OCI-LY3 (cell line): ENCODE results near the gene TRAPPC8.

ENCODE experiments used
- H2AFZ ChIP-seq: fragments of 200-600, 300-600 bp; shearing (Covaris generic); 2 replicates; pipeline ENCODE4 v1.6.0; 2014; ENCODE audit warnings: antibody characterized with exemption, low read depth, low read length
- H3K27ac ChIP-seq: fragments of 200-600, 300-600 bp; sonication (generic); 2 replicates; pipeline ENCODE4 v1.5.1; 2014; ENCODE audit warnings: mild to moderate bottlenecking, low read length, moderate library complexity, mixed read lengths
- H3K27me3 ChIP-seq: fragments of 200-600, 300-600 bp; sonication (generic); 2 replicates; pipeline ENCODE4 v1.6.1; 2014; ENCODE audit warnings: low read depth, low read length, mixed read lengths
- H3K36me3 ChIP-seq: fragments of 200-600, 300-600 bp; sonication (generic); replicated peaks from 2 replicates; pipeline ENCODE3; 2014; ENCODE audit warnings: low read depth, low read length, mixed read lengths
- H3K4me1 ChIP-seq: fragments of 300-600, 200-600 bp; sonication (generic); 2 replicates; pipeline ENCODE4 v1.6.1; 2014; ENCODE audit warnings: low read length, mixed read lengths
- H3K4me2 ChIP-seq: fragments of 200-600, 300-600 bp; sonication (generic); 2 replicates; pipeline ENCODE4 v1.6.1; 2014; ENCODE audit warnings: low read length, mixed read lengths
- H3K4me3 ChIP-seq: fragments of 300-600, 200-600 bp; sonication (generic); 2 replicates; pipeline ENCODE4 v1.5.1; 2014; ENCODE audit warnings: antibody characterized with exemption, mild to moderate bottlenecking, low read length, moderate library complexity
- H3K79me2 ChIP-seq: fragments of 300-600, 200-600 bp; shearing (Covaris generic); 2 replicates; pipeline ENCODE4 v1.6.1; 2014; ENCODE audit warnings: mild to moderate bottlenecking, low read length, mixed read lengths
- H3K9ac ChIP-seq: fragments of 300-600, 200-600 bp; shearing (Covaris generic); 2 replicates; pipeline ENCODE4 v1.6.0; 2014; ENCODE audit warnings: mild to moderate bottlenecking, low read length, moderate library complexity
- H3K9me3 ChIP-seq: fragments of 200-600, 300-600 bp; shearing (Covaris generic); 2 replicates; pipeline ENCODE4 v1.6.1; 2014; ENCODE audit warnings: low read length, mixed read lengths; ENCODE audit not compliant: insufficient read depth
- H4K20me1 ChIP-seq: fragments of 200-600, 300-600 bp; sonication (generic); 2 replicates; pipeline ENCODE4 v1.6.1; 2016; ENCODE audit warnings: low read length, mixed read lengths; ENCODE audit not compliant: insufficient read depth
- EZH2phosphoT487 ChIP-seq: fragments of 200-600 bp; shearing (Covaris generic); IDR thresholded peaks from 2 replicates; pipeline ENCODE4 v1.6.1; 2018; ENCODE audit warnings: antibody characterized with exemption, mixed run types, low read depth
- TF ChIP-seq, protein P1 (sequence below): fragments of 200-600, 300-600 bp; sonication (generic); IDR thresholded peaks from 2 replicates; pipeline ENCODE4 v1.5.1; 2014; ENCODE audit warnings: antibody characterized with exemption, low read length, low read depth

TRAPPC8 gene

DNA sequence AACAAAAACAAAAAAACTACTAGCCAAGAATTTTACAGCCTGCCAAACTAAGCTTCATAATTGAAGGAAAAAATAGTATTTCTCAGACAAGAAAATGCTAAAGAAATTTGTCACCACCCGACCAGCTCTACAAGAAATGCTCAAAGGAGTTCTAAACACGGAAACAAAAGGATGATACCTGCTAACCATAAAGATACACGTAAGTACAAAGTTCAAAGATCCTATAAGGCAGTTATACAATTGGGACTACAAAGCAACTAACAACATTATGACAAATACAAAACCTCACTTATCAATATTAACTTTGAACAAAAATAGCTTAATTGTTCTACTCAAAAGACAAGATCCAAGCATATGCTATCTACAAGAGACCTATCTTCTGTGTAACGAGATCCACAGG is 64.6 kb downstream of the TRAPPC8 start:
- TF ChIP-seq, protein P1, sequence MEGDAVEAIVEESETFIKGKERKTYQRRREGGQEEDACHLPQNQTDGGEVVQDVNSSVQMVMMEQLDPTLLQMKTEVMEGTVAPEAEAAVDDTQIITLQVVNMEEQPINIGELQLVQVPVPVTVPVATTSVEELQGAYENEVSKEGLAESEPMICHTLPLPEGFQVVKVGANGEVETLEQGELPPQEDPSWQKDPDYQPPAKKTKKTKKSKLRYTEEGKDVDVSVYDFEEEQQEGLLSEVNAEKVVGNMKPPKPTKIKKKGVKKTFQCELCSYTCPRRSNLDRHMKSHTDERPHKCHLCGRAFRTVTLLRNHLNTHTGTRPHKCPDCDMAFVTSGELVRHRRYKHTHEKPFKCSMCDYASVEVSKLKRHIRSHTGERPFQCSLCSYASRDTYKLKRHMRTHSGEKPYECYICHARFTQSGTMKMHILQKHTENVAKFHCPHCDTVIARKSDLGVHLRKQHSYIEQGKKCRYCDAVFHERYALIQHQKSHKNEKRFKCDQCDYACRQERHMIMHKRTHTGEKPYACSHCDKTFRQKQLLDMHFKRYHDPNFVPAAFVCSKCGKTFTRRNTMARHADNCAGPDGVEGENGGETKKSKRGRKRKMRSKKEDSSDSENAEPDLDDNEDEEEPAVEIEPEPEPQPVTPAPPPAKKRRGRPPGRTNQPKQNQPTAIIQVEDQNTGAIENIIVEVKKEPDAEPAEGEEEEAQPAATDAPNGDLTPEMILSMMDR = no peak
- no peak for TF ChIP-seq EZH2phosphoT487
- Histone ChIP-seq H4K20me1 (0 out of 2 replicates have a peak, but pooled peaks cover 2% of the 10 kb centered on the region), H3K4me2 (no peak overlapping the region), H3K36me3 (peaks cover 52% of the 10 kb centered on the region), H3K27ac (no peak overlapping the region), H3K79me2 (peaks cover 18% of the 10 kb centered on the region; the same call in 1 of the 2 replicates), H3K27me3 (no peaks in the 10 kb centered on the region), H3K4me1 (no peaks in the 10 kb centered on the region), H2AFZ (no peak overlapping the region), H3K9ac (no peak overlapping the region), H3K4me3 (no peak overlapping the region), H3K9me3 (no peaks in the 10 kb centered on the region)

DNA sequence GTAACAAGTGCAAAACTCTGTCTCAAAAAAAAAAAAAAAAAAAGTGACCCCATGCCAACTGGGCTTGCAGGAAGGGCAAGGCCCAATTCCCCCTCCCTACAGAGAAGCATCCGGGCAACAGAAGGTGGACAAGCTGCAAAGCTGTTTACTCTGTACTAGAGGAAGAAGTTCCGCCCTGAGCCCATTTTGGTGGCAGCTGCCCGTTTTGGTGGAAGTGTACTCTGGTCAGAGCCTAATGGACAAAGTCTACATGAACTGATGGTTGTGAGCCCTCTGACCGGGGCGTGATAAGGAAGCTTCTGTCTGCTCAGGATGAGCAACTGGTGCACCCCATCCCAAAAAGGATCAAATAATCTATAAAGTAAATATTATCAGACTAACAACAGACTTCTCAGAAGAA is 65.0 kb downstream of the TRAPPC8 start:
- Histone ChIP-seq H3K36me3 (peaks cover 51% of the 10 kb centered on the region), H3K4me1 (no peaks in the 10 kb centered on the region), H3K79me2 (peaks cover 18% of the 10 kb centered on the region; the same call in 1 of the 2 replicates), H3K4me2 (no peak overlapping the region), H3K9ac (no peak overlapping the region), H3K27ac (no peak overlapping the region), H3K27me3 (no peaks in the 10 kb centered on the region), H4K20me1 (0 out of 2 replicates have a peak, but pooled peaks cover 2% of the 10 kb centered on the region), H3K4me3 (no peak overlapping the region), H3K9me3 (no peaks in the 10 kb centered on the region), H2AFZ (no peak overlapping the region)
- TF ChIP-seq, protein P1 = no peak
- TF ChIP-seq EZH2phosphoT487 = no peak

DNA sequence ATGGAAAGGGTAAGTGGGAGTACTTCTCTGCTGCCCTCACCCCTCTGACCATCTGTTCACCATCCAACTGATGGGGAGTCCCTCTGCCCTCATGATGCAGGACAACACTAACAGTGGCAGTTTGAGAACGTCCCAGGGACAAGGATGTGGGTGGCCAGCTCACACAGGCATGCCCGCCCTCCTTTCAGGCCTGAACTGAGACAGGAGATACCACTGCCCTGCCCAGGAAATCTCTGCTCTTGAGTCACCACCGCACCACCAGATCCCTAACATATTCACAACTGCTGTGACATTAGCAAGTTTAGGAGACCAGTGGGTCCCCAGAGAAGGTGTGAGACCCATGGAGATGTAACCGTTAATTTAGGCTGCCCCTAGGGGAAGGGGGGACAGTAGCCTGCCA is 66.2 kb downstream of the TRAPPC8 start:
- Histone ChIP-seq H3K4me1 (no peaks in the 10 kb centered on the region), H3K9me3 (no peaks in the 10 kb centered on the region), H3K36me3 (peaks cover 44% of the 10 kb centered on the region), H3K27me3 (no peaks in the 10 kb centered on the region), H3K4me2 (no peak overlapping the region), H4K20me1 (0 out of 2 replicates have a peak, but pooled peaks cover 2% of the 10 kb centered on the region), H2AFZ (no peak overlapping the region), H3K27ac (no peak overlapping the region), H3K4me3 (no peak overlapping the region), H3K79me2 (peaks cover 18% of the 10 kb centered on the region; the same call in 1 of the 2 replicates), H3K9ac (no peak overlapping the region)
- no peak for TF ChIP-seq EZH2phosphoT487
- TF ChIP-seq, protein P1 = no peak

DNA sequence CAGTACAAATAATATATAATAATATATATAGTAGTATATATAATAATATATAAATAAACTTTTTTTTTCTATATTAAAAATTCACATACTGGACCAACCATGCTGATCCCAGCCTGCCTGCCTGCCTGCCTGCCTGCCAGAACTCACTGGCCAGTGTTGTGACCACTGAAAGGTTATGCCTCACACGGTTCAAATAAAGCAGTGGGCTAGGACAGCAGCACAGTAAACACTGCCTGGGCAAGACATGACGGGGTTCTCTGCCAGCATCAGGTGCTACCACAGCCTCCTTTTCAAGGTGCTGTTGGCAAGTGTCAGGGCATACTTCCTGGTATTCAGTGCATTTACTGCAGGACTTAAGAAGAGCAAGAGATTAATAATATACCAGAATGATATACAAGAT is 67.6 kb downstream of the TRAPPC8 start:
- H3K4me1 ChIP-seq = no peaks in the 10 kb centered on the region
- H3K4me2 ChIP-seq = no peak overlapping the region
- no peaks in the 10 kb centered on the region for H3K9me3 ChIP-seq
- no peak overlapping the region for H2AFZ ChIP-seq
- 0 out of 2 replicates have a peak, but pooled peaks cover 2% of the 10 kb centered on the region for H4K20me1 ChIP-seq
- H3K36me3 ChIP-seq = peaks cover 39% of the 10 kb centered on the region
- no peak overlapping the region for H3K4me3 ChIP-seq
- no peak overlapping the region for H3K9ac ChIP-seq
- H3K27ac ChIP-seq = no peak overlapping the region
- peaks cover 14% of the 10 kb centered on the region; the same call in 1 of the 2 replicates for H3K79me2 ChIP-seq
- no peaks in the 10 kb centered on the region for H3K27me3 ChIP-seq
- TF ChIP-seq, protein P1 = no peak
- no peak for TF ChIP-seq EZH2phosphoT487
